Body of pancreas (tissue), 4 donors: Measurements from ENCODE around the gene ADORA2B.

ENCODE experiments used
- POLR2A ChIP-seq, 3 donors: fragments of 450-650 bp; IDR thresholded peaks; one replicate each; pipeline ENCODE4 v1.6.1; 2016; ENCODE audit warnings: antibody characterized with exemption in 3 of 3, mild to moderate bottlenecking in 2 of 3
- TF ChIP-seq, protein P1 (sequence below), 7 experiments: fragments of 450-650 bp in 4 of 7; fragments of 200-600 bp in 3 of 7; sonication (generic) in 3 of 7; IDR thresholded peaks; one replicate each; pipeline ENCODE4 v1.5.1; 2016 to 2019; ENCODE audit warnings: antibody characterized with exemption in 7 of 7

DNA sequence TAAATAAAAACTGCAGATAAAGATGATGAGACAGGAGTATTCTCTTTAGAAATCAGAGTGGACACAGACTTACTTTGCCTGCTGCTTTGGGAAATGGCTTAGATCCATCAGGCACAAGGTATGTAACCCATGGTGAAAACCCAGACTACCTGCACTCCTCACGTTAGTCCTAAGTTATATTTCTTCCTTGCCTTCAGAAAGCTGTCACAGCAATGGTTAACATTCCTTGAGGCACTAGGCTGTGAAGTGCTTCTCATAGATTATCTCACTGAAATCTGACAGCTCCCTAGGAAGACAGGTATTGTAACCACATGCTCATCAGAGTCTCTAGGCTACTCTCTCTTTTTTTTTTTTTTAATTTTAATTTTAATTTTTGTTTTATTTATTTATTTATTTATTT, 33.7 kb downstream of the ADORA2B start:
- TF ChIP-seq, protein P1, sequence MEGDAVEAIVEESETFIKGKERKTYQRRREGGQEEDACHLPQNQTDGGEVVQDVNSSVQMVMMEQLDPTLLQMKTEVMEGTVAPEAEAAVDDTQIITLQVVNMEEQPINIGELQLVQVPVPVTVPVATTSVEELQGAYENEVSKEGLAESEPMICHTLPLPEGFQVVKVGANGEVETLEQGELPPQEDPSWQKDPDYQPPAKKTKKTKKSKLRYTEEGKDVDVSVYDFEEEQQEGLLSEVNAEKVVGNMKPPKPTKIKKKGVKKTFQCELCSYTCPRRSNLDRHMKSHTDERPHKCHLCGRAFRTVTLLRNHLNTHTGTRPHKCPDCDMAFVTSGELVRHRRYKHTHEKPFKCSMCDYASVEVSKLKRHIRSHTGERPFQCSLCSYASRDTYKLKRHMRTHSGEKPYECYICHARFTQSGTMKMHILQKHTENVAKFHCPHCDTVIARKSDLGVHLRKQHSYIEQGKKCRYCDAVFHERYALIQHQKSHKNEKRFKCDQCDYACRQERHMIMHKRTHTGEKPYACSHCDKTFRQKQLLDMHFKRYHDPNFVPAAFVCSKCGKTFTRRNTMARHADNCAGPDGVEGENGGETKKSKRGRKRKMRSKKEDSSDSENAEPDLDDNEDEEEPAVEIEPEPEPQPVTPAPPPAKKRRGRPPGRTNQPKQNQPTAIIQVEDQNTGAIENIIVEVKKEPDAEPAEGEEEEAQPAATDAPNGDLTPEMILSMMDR (IDR thresholded peaks at IDR 0.05), result no peak
- no peak for TF ChIP-seq POLR2A (IDR thresholded peaks at IDR 0.05)
